ENCODE measurements around the gene TSNAX. TPM values are rescaled to one million over a fixed set of nuclear protein-coding genes. Genes with fewer than 3 reads are reported as not detected.
A peak's percentile ranks its signal among the peaks of the same experiment; 100 is the strongest.

Gene TSNAX
- polyA plus RNA-seq, 1 experiment, result 35.6 TPM

GRCh38 chr1:231576804-231577718 lies 48.6 kb downstream of the TSNAX start:
- TF ChIP-seq CTCF (IDR thresholded peaks at IDR 0.05; ENCODE audit: low read depth, low read length), result no peak
- Histone ChIP-seq H3K4me3 (ENCODE audit: low read depth, low read length) (no peak overlapping the region), H3K27me3 (ENCODE audit: control insufficient read depth, insufficient read depth, low read length) (no peaks in the 10 kb centered on the region), H3K27ac (ENCODE audit: low read depth, low read length) (no peak overlapping the region), H3K9me3 (ENCODE audit: control insufficient read depth, insufficient read depth, low read length) (no peaks in the 10 kb centered on the region)
- DNase-seq (ENCODE audit: low read depth, low spot score), result no peak
- ChIA-PET POLR2A (no interaction called here), CTCF (no interaction called here)

- Histone ChIP-seq H3K4me3 (ENCODE audit: low read depth, low read length) (no peak overlapping the region), H3K27me3 (ENCODE audit: control insufficient read depth, insufficient read depth, low read length) (no peaks in the 10 kb centered on the region), H3K27ac (ENCODE audit: low read depth, low read length) (no peak overlapping the region), H3K9me3 (ENCODE audit: control insufficient read depth, insufficient read depth, low read length) (no peaks in the 10 kb centered on the region)
- ChIA-PET POLR2A (no interaction called here), CTCF (interaction anchor here (1.4 to 2.1 kb wide), 2 partner anchors 10 to 224 kb away, joined by 5 to 15 read pairs; no protein-coding TSS in a partner anchor)
- no peak for TF ChIP-seq CTCF (IDR thresholded peaks at IDR 0.05; ENCODE audit: low read depth, low read length)
- no peak for DNase-seq (ENCODE audit: low read depth, low spot score)
Measured at GRCh38 chr1:231580874-231581273, 52.4 kb downstream of the TSNAX start.

GRCh38 chr1:231581859-231582258 lies 53.4 kb downstream of the TSNAX start:
- no peak for DNase-seq (ENCODE audit: low read depth, low spot score)
- POLR2A ChIA-PET, result no interaction called here
- no peak for TF ChIP-seq CTCF (IDR thresholded peaks at IDR 0.05; ENCODE audit: low read depth, low read length)
- Histone ChIP-seq H3K27me3 (ENCODE audit: control insufficient read depth, insufficient read depth, low read length) (no peaks in the 10 kb centered on the region), H3K4me3 (ENCODE audit: low read depth, low read length) (no peak overlapping the region), H3K9me3 (ENCODE audit: control insufficient read depth, insufficient read depth, low read length) (no peaks in the 10 kb centered on the region), H3K27ac (ENCODE audit: low read depth, low read length) (no peak overlapping the region)
- CTCF ChIA-PET, result interaction anchor here (2.1 kb wide), 1 partner anchor 9 kb away, joined by 15 read pairs; no protein-coding TSS in a partner anchor

GRCh38 chr1:231583376-231583775 lies 54.9 kb downstream of the TSNAX start:
- POLR2A ChIA-PET, result no interaction called here
- H3K4me3 ChIP-seq (ENCODE audit: low read depth, low read length), result no peak overlapping the region
- CTCF ChIA-PET, result no interaction called here
- H3K27me3 ChIP-seq (ENCODE audit: control insufficient read depth, insufficient read depth, low read length), result no peaks in the 10 kb centered on the region
- no peaks in the 10 kb centered on the region for H3K9me3 ChIP-seq (ENCODE audit: control insufficient read depth, insufficient read depth, low read length)
- TF ChIP-seq CTCF (IDR thresholded peaks at IDR 0.05; ENCODE audit: low read depth, low read length), result no peak
- no peak overlapping the region for H3K27ac ChIP-seq (ENCODE audit: low read depth, low read length)
- DNase-seq (ENCODE audit: low read depth, low spot score), result no peak

GRCh38 chr1:231584117-231584516 lies 55.6 kb downstream of the TSNAX start:
- POLR2A ChIA-PET, result no interaction called here
- H3K27me3 ChIP-seq (ENCODE audit: control insufficient read depth, insufficient read depth, low read length), result no peaks in the 10 kb centered on the region
- TF ChIP-seq CTCF (IDR thresholded peaks at IDR 0.05; ENCODE audit: low read depth, low read length), result peak; percentile 33
- no peak for DNase-seq (ENCODE audit: low read depth, low spot score)
- no peaks in the 10 kb centered on the region for H3K9me3 ChIP-seq (ENCODE audit: control insufficient read depth, insufficient read depth, low read length)
- CTCF ChIA-PET, result interaction anchor here (0.7 to 1.3 kb wide), 4 partner anchors 16 to 227 kb away, joined by 3 to 6 read pairs (median 5); no protein-coding TSS in a partner anchor
- H3K4me3 ChIP-seq (ENCODE audit: low read depth, low read length), result no peak overlapping the region
- H3K27ac ChIP-seq (ENCODE audit: low read depth, low read length), result no peak overlapping the region
